NCI-H187 treated with DMSO at 0.1 percent for 48 hours (cell line): ENCODE results near the gene ULK1.

Experiments used
- DNase-seq: peaks from one replicate; lab custom pipeline; 2025; lab: John Stamatoyannopoulos, UW

Gene ULK1

GRCh38 chr12:131920157-131920508 is 25.7 kb downstream of the ULK1 start:
- DNase-seq = no peak

- DNase-seq = no peak
These were observed 26.7 kb downstream of the ULK1 start for GRCh38 chr12:131920902-131921840.

GRCh38 chr12:131921866-131922769 is 27.7 kb downstream of the ULK1 start:
- DNase-seq = no peak

- DNase-seq = no peak
These were observed 28.4 kb downstream of the ULK1 start for GRCh38 chr12:131922772-131923171.

GRCh38 chr12:131923260-131923659 is 28.8 kb downstream of the ULK1 start:
- DNase-seq = no peak

- DNase-seq = no peak
These were observed 33.0 kb downstream of the ULK1 start for GRCh38 chr12:131927110-131928079.

- no peak for DNase-seq
These were observed 33.8 kb downstream of the ULK1 start for GRCh38 chr12:131928080-131928710.

- peak; percentile 75 for DNase-seq
These were observed 34.5 kb downstream of the ULK1 start, which contains the start of gene PUS1 for GRCh38 chr12:131928711-131929580. Gene PUS1, plus strand, starts transcription at chr12:131929276. Its CDS starts 447 bp downstream, at chr12:131929723.

GRCh38 chr12:131929581-131930456 is 35.4 kb downstream of the ULK1 start:
- DNase-seq = no peak

GRCh38 chr12:131930510-131930909 is 36.1 kb downstream of the ULK1 start:
- DNase-seq = no peak

GRCh38 chr12:131933387-131933786 is 39.0 kb downstream of the ULK1 start:
- DNase-seq = no peak

GRCh38 chr12:131934535-131934934 is 40.1 kb downstream of the ULK1 start:
- no peak for DNase-seq

GRCh38 chr12:131938082-131938481 is 43.7 kb downstream of the ULK1 start:
- DNase-seq = no peak

- peak; percentile 52 for DNase-seq
These were observed 44.6 kb downstream of the ULK1 start for GRCh38 chr12:131939007-131939406.

GRCh38 chr12:131940141-131940547 is 45.7 kb downstream of the ULK1 start:
- DNase-seq = no peak

- no peak for DNase-seq
These were observed 46.9 kb downstream of the ULK1 start for GRCh38 chr12:131941116-131941986.

GRCh38 chr12:131941987-131942341 is 47.5 kb downstream of the ULK1 start:
- no peak for DNase-seq

- no peak for DNase-seq
These were observed 48.2 kb downstream of the ULK1 start for GRCh38 chr12:131942671-131943070.
